IMR-90 (cell line): Measurements from ENCODE around the gene ADPRHL1. TPM values are rescaled to one million over a fixed set of nuclear protein-coding genes. Genes with fewer than 3 reads are reported as not detected.

ENCODE experiments used
- ATAC-seq: fragments of 200-7000 bp; cut with Tn5 transposase; 2 replicates; pipeline ENCODE4 v1.9.1; 2020; ENCODE audit warnings: low read depth, mild to moderate bottlenecking, moderate library complexity
- BruUV-seq: library from RNA; stranded (reverse); fragments of 400-500 nt; replicated peaks from 2 replicates; lab custom pipeline; 2021; lab: Mats Ljungman, UMichigan
- CTCF ChIA-PET: fragments of 300-600 bp; formaldehyde crosslinking; extraction: SDS; loops from one replicate; lab custom pipeline; 2021; ENCODE audit warnings: antibody characterized with exemption; lab: Yijun Ruan, JAX
- POLR2A ChIA-PET: fragments of 300-600 bp; sonication (Branson Sonifier 250); formaldehyde crosslinking; loops from one replicate; lab custom pipeline; 2022; ENCODE audit warnings: antibody characterized with exemption; ENCODE audit not compliant: unreplicated experiment; lab: Charles Lee
- DNase-seq: peaks from one replicate; pipeline ENCODE4 v3.0.0; 2013
- H2AFZ ChIP-seq: replicated peaks from 2 replicates; pipeline ENCODE3; 2013; ENCODE audit warnings: low read length, mild to moderate bottlenecking; ENCODE audit not compliant: poor library complexity
- H2AK5ac ChIP-seq: 2 replicates; pipeline ENCODE4 v1.6.1; 2013; ENCODE audit warnings: low read depth, low read length, inconsistent platforms
- H2AK9ac ChIP-seq: replicated peaks from 2 replicates; pipeline ENCODE3; 2013; ENCODE audit warnings: mild to moderate bottlenecking, low read depth, low read length, moderate library complexity; ENCODE audit not compliant: poor library complexity
- H2BK120ac ChIP-seq: 2 replicates; pipeline ENCODE4 v1.6.1; 2013; ENCODE audit warnings: low read depth, low read length, inconsistent platforms
- H2BK15ac ChIP-seq: 3 replicates; pipeline ENCODE4 v1.6.1; 2013; ENCODE audit warnings: low read depth, low read length, inconsistent platforms
- H2BK20ac ChIP-seq: 2 replicates; pipeline ENCODE4 v1.6.1; 2013; ENCODE audit warnings: low read depth, mild to moderate bottlenecking, inconsistent platforms, low read length, moderate library complexity
- H2BK5ac ChIP-seq: 2 replicates; pipeline ENCODE4 v1.6.1; 2013; ENCODE audit warnings: mild to moderate bottlenecking, low read depth, low read length, inconsistent platforms; ENCODE audit not compliant: poor library complexity, severe bottlenecking
- H3K14ac ChIP-seq: replicated peaks from 2 replicates; pipeline ENCODE4 v1.6.1; 2013; ENCODE audit warnings: low read depth, low read length, inconsistent platforms
- H3K18ac ChIP-seq: 2 replicates; pipeline ENCODE4 v1.6.1; 2013; ENCODE audit warnings: low read depth, low read length, control low read depth
- H3K23ac ChIP-seq: 2 replicates; pipeline ENCODE4 v1.6.1; 2013; ENCODE audit warnings: low read depth, low read length, inconsistent platforms
- H3K27ac ChIP-seq: 2 replicates; pipeline ENCODE4 v1.5.1; 2013; ENCODE audit warnings: mild to moderate bottlenecking, control low read depth, low read length; ENCODE audit not compliant: insufficient read depth
- H3K27me3 ChIP-seq: 2 replicates; pipeline ENCODE4 v1.6.1; 2013; ENCODE audit warnings: low read length; ENCODE audit not compliant: control insufficient read depth, insufficient read depth
- H3K36me3 ChIP-seq: 2 replicates; pipeline ENCODE4 v1.6.1; 2013; ENCODE audit warnings: low read length, mixed read lengths; ENCODE audit not compliant: control insufficient read depth, insufficient read depth
- H3K4ac ChIP-seq: 2 replicates; pipeline ENCODE4 v1.6.1; 2013; ENCODE audit warnings: low read depth, low read length, inconsistent platforms
- H3K4me1 ChIP-seq: 2 replicates; pipeline ENCODE4 v1.6.1; 2013; ENCODE audit warnings: low read length, mixed read lengths; ENCODE audit not compliant: control insufficient read depth, insufficient read depth
- H3K4me2 ChIP-seq: 2 replicates; pipeline ENCODE4 v1.6.1; 2013; ENCODE audit warnings: low read depth, mild to moderate bottlenecking, control low read depth, low read length, moderate library complexity
- H3K4me3 ChIP-seq: 2 replicates; pipeline ENCODE4 v1.5.1; 2013; ENCODE audit warnings: low read depth, mild to moderate bottlenecking, control low read depth, low read length, moderate library complexity; ENCODE audit not compliant: insufficient read depth
- H3K56ac ChIP-seq: 2 replicates; pipeline ENCODE4 v1.6.1; 2013; ENCODE audit warnings: low read length, inconsistent platforms; ENCODE audit not compliant: insufficient read depth; ENCODE audit errors: extremely low read depth
- H3K79me1 ChIP-seq, 2 experiments: 2 replicates each; pipeline ENCODE4 v1.6.1; 2013; ENCODE audit warnings: low read length in 2 of 2, inconsistent platforms in 1 of 2, low read depth in 1 of 2
- H3K9ac ChIP-seq: 2 replicates; pipeline ENCODE4 v1.6.1; 2013; ENCODE audit warnings: low read depth, low read length, control low read depth
- H3K9me1 ChIP-seq: 2 replicates; pipeline ENCODE4 v1.6.1; 2013; ENCODE audit warnings: low read length, inconsistent platforms; ENCODE audit not compliant: insufficient read depth
- H3K9me3 ChIP-seq: 2 replicates; pipeline ENCODE4 v1.6.1; 2013; ENCODE audit warnings: low read length; ENCODE audit not compliant: control insufficient read depth, insufficient read depth
- H4K20me1 ChIP-seq: 2 replicates; pipeline ENCODE4 v1.6.1; 2013; ENCODE audit warnings: low read length, inconsistent platforms; ENCODE audit not compliant: insufficient read depth
- H4K5ac ChIP-seq: 2 replicates; pipeline ENCODE4 v1.6.1; 2013; ENCODE audit warnings: mild to moderate bottlenecking, low read depth, low read length, control low read depth
- H4K8ac ChIP-seq, 2 experiments: 2 replicates each; pipeline ENCODE4 v1.6.1; 2013; ENCODE audit warnings: low read depth in 2 of 2, low read length in 2 of 2, control low read depth in 1 of 2, inconsistent platforms in 1 of 2
- H4K91ac ChIP-seq: 2 replicates; pipeline ENCODE4 v1.6.1; 2013; ENCODE audit warnings: low read depth, low read length, inconsistent platforms; ENCODE audit not compliant: insufficient read depth
- BHLHE40 ChIP-seq: fragments of 150-350 bp; IDR thresholded peaks from 2 replicates; pipeline ENCODE4 v1.6.1; 2016; ENCODE audit warnings: mild to moderate bottlenecking, low read depth, low read length
- CEBPB ChIP-seq: IDR thresholded peaks from 2 replicates; pipeline ENCODE4 v1.6.1; 2012; ENCODE audit warnings: low read depth, low read length, improper control_type of control experiment
- CHD1 ChIP-seq: IDR thresholded peaks from 2 replicates; pipeline ENCODE4 v1.6.1; 2012; ENCODE audit warnings: low read depth, low read length, improper control_type of control experiment
- CTCF ChIP-seq: conservative IDR thresholded peaks from 2 replicates; pipeline ENCODE4 v1.5.1; 2012; ENCODE audit warnings: mild to moderate bottlenecking, low read depth, low read length, improper control_type of control experiment
- FOS ChIP-seq: fragments of 150-350 bp; IDR thresholded peaks from 2 replicates; pipeline ENCODE4 v1.6.1; 2016; ENCODE audit warnings: low read depth, low read length
- MAZ ChIP-seq: IDR thresholded peaks from 2 replicates; pipeline ENCODE4 v1.6.1; 2012; ENCODE audit warnings: low read depth, mild to moderate bottlenecking, low read length, improper control_type of control experiment, moderate library complexity, borderline replicate concordance
- RAD21 ChIP-seq: IDR thresholded peaks from 2 replicates; pipeline ENCODE4 v1.6.1; 2012; ENCODE audit warnings: low read length, improper control_type of control experiment
- RFX5 ChIP-seq: IDR thresholded peaks from 2 replicates; pipeline ENCODE4 v1.8.0; 2012; ENCODE audit warnings: low read depth, mild to moderate bottlenecking, low read length, moderate library complexity
- SMC3 ChIP-seq: fragments of 150-350 bp; IDR thresholded peaks from 2 replicates; pipeline ENCODE4 v1.6.1; 2016; ENCODE audit warnings: low read depth, mild to moderate bottlenecking, antibody characterized with exemption, low read length, moderate library complexity
- USF2 ChIP-seq: fragments of 150-350 bp; IDR thresholded peaks from 2 replicates; pipeline ENCODE4 v1.6.1; 2017; ENCODE audit warnings: mild to moderate bottlenecking, antibody characterized with exemption, low read length, low read depth
- WGBS, 2 experiments: methylation state at CpG; one replicate each; pipeline versions ENCODE4 v1.1.5 to v1.1.7; 2013; ENCODE audit warnings: missing lambda C conversion rate in 2 of 2; ENCODE audit not compliant: insufficient read length in 1 of 2; ENCODE audit errors: extremely low coverage in 2 of 2; 5-methylcytosine and 5-hydroxymethylcytosine counted together
- dilution Hi-C: fragments of 300-500 bp; cut with HindIII; formaldehyde crosslinking; loops from one replicate; pipeline ENCODE4 v1.14.3; 2018; ENCODE audit warnings: low sequenced_read_pairs; ENCODE audit not compliant: unreplicated experiment
- in situ Hi-C: fragments of 300-500 bp; cut with MboI; formaldehyde crosslinking; loops from 3 replicates; pipeline ENCODE4 v1.14.3; 2019; ENCODE audit warnings: low sequenced_read_pairs, inconsistent platforms, mixed read lengths
- intact Hi-C: fragments of 100-400 bp; cut with micrococcal nuclease; formaldehyde crosslinking; loops from 2 replicates; pipeline ENCODE4 v1.10.0; 2022
- polyA plus RNA-seq, 3 experiments: library from polyadenylated mRNA; depleted of rRNA; stranded (reverse); fragments of >200 nt; gene quantifications; 2 replicates each; pipeline ENCODE4 v1.2.3, GENCODE V29; 2012; ENCODE audit warnings: low replicate concordance in 1 of 3
- total RNA-seq: library from RNA; depleted of rRNA; stranded (reverse); fragments of >200 nt; gene quantifications from 2 replicates; pipeline ENCODE4 v1.2.3, GENCODE V29; 2012
- TF ChIP-seq, protein P1 (sequence below): fragments of 150-350 bp; IDR thresholded peaks from 2 replicates; pipeline ENCODE4 v1.6.1; 2016; ENCODE audit warnings: low read depth, mild to moderate bottlenecking, low read length, moderate library complexity, borderline replicate concordance

Gene ADPRHL1
- total and polyA plus RNA-seq, 2 of the 4 experiments (the other 2 are of a cell fraction): 0.36 to 0.67 TPM

DNA sequence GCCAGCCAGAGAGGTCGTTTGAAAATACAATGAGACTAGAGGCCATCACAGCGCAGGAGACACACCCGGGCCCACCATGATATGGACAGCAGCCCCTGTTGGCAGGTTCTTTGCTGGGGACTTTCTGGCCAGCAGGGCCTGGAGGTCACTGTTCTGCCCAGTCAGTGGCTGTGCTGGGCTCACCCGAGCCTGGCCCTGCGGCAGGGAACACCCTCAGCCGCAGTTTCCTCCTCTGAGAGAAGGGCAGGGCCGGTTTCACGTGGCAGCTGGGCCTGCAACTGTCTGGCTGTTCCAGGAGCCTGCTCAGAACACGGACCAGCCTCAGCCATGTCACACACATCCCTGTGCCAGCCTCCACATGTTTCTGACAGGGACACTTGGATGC lies 39.4 kb downstream of the ADPRHL1 start:
- in situ Hi-C loops: no loop called here
- Histone ChIP-seq H2BK5ac (peak overlapping the region; percentile 33), H3K56ac (no peak overlapping the region), H3K79me1 (no peaks in the 10 kb centered on the region), H2BK15ac (peak overlapping the region; percentile 15; the same call in 1 of the 3 replicates), H3K14ac (peak overlapping the region; percentile 83), H3K9me1 (peaks cover 10% of the 10 kb centered on the region), H3K27ac (no peak overlapping the region; the same call in 1 of the 2 replicates), H3K18ac (peak overlapping the region; percentile 39), H2BK20ac (peak overlapping the region; percentile 57), H3K4ac (peak overlapping the region; percentile 71), H4K20me1 (no peaks in the 10 kb centered on the region), H3K9me3 (no peaks in the 10 kb centered on the region), H4K8ac (peak overlapping the region; percentile 13 to 84; a peak in 3 of 4 replicates), H3K4me1 (peaks cover 23% of the 10 kb centered on the region), H4K91ac (peak overlapping the region; percentile 78), H3K4me3 (no peak overlapping the region), H4K5ac (peak overlapping the region; percentile 86), H3K9ac (no peak overlapping the region), H3K36me3 (no peaks in the 10 kb centered on the region), H2BK120ac (peak overlapping the region; percentile 89), H2AFZ (peak overlapping the region; percentile 82), H3K27me3 (peaks cover 3% of the 10 kb centered on the region; the same call in 1 of the 2 replicates), H2AK9ac (peak overlapping the region; percentile 47), H3K4me2 (no peak overlapping the region), H2AK5ac (peak overlapping the region; percentile 10; the same call in 1 of the 2 replicates), H3K23ac (no peak overlapping the region)
- DNase-seq (no peak), ATAC-seq (no peak; the same call in 1 of the 2 replicates)
- WGBS, 2 experiments: 69% methylated on average over 5 of the region's 9 CpGs; no CpG with 5 or more reads in 1 of the 2 experiments
- ChIA-PET CTCF (no interaction called here), POLR2A (no interaction called here)
- dilution Hi-C loops: no loop called here
- no TSS peak for BruUV-seq
- intact Hi-C loops: no loop called here
- TF ChIP-seq CEBPB (no peak), RAD21 (no peak), SMC3 (no peak), MAZ (no peak), CHD1 (no peak), BHLHE40 (no peak), CTCF (no peak), USF2 (no peak), RFX5 (no peak), FOS (no peak)
- TF ChIP-seq, protein P1, sequence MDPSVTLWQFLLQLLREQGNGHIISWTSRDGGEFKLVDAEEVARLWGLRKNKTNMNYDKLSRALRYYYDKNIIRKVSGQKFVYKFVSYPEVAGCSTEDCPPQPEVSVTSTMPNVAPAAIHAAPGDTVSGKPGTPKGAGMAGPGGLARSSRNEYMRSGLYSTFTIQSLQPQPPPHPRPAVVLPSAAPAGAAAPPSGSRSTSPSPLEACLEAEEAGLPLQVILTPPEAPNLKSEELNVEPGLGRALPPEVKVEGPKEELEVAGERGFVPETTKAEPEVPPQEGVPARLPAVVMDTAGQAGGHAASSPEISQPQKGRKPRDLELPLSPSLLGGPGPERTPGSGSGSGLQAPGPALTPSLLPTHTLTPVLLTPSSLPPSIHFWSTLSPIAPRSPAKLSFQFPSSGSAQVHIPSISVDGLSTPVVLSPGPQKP: no peak
